ENCODE results near the gene INPP1.
"Not testable (repeated sequence)": the region's sequence is repeated elsewhere in the genome, so short reads cannot be mapped to it uniquely, and the experiment has no call there.

INPP1 gene

GRCh38 chr2:190340369-190340768 lies 3.0 kb upstream of the INPP1 start:
- H3K27ac Mint-ChIP-seq, result no peak overlapping the region
- peaks cover 6% of the 10 kb centered on the region for H3K4me1 Mint-ChIP-seq
- H3K36me3 Mint-ChIP-seq, result no peaks in the 10 kb centered on the region
- no peak for DNase-seq (ENCODE audit: low spot score in 2 of 2)
- H3K27me3 Mint-ChIP-seq, result no peaks in the 10 kb centered on the region
- H3K4me3 Mint-ChIP-seq, result no peak overlapping the region
- no peak for ATAC-seq (ENCODE audit: low read depth)
- H3K9me3 Mint-ChIP-seq, result peaks cover 3% of the 10 kb centered on the region

GRCh38 chr2:190342611-190343010 lies 778 bp upstream of the INPP1 start:
- H3K9me3 Mint-ChIP-seq, result no peaks in the 10 kb centered on the region
- peak overlapping the region; percentile 24 for H3K4me3 Mint-ChIP-seq
- H3K36me3 Mint-ChIP-seq, result no peaks in the 10 kb centered on the region
- ATAC-seq (ENCODE audit: low read depth), result no peak
- H3K4me1 Mint-ChIP-seq, result peaks cover 6% of the 10 kb centered on the region
- DNase-seq (ENCODE audit: low spot score in 2 of 2), result no peak
- no peaks in the 10 kb centered on the region for H3K27me3 Mint-ChIP-seq
- H3K27ac Mint-ChIP-seq, result no peak overlapping the region

GRCh38 chr2:190343089-190343535 lies 277 bp upstream of the INPP1 start:
- no peak for DNase-seq (ENCODE audit: low spot score in 2 of 2)
- peak; percentile 28 for ATAC-seq (ENCODE audit: low read depth)
- peaks cover 6% of the 10 kb centered on the region for H3K4me1 Mint-ChIP-seq
- H3K36me3 Mint-ChIP-seq, result no peaks in the 10 kb centered on the region
- peak overlapping the region; percentile 79 for H3K4me3 Mint-ChIP-seq
- peak overlapping the region; percentile 63 for H3K27ac Mint-ChIP-seq
- no peaks in the 10 kb centered on the region for H3K9me3 Mint-ChIP-seq
- H3K27me3 Mint-ChIP-seq, result no peaks in the 10 kb centered on the region

- H3K27me3 Mint-ChIP-seq, result peaks cover 1% of the 10 kb centered on the region
- H3K36me3 Mint-ChIP-seq, result no peaks in the 10 kb centered on the region
- peak overlapping the region; percentile 56 for H3K27ac Mint-ChIP-seq
- H3K4me3 Mint-ChIP-seq, result peak overlapping the region; percentile 90
- DNase-seq (ENCODE audit: low spot score in 2 of 2), result peak in 1 of 2 donors; percentile 7
- no peaks in the 10 kb centered on the region for H3K9me3 Mint-ChIP-seq
- peak; percentile 54 for ATAC-seq (ENCODE audit: low read depth)
- H3K4me1 Mint-ChIP-seq, result peaks cover 6% of the 10 kb centered on the region
Observed at GRCh38 chr2:190344276-190344827, 963 bp downstream of the INPP1 start.

GRCh38 chr2:190350371-190350770 lies 7.0 kb downstream of the INPP1 start:
- Mint-ChIP-seq H3K36me3 (no peaks in the 10 kb centered on the region), H3K4me1 (no peaks in the 10 kb centered on the region), H3K4me3 (no peak overlapping the region), H3K9me3 (no peaks in the 10 kb centered on the region), H3K27me3 (peaks cover 3% of the 10 kb centered on the region), H3K27ac (no peak overlapping the region)
- ATAC-seq (ENCODE audit: low read depth) (no peak), DNase-seq (ENCODE audit: low spot score in 2 of 2) (no peak)

- ATAC-seq (ENCODE audit: low read depth) (no peak), DNase-seq (ENCODE audit: low spot score in 2 of 2) (no peak)
- H3K27me3 Mint-ChIP-seq, result peaks cover 3% of the 10 kb centered on the region
- H3K9me3 Mint-ChIP-seq, result no peaks in the 10 kb centered on the region
- H3K36me3 Mint-ChIP-seq, result no peaks in the 10 kb centered on the region
- H3K4me3 Mint-ChIP-seq, result no peak overlapping the region
- H3K27ac Mint-ChIP-seq, result no peak overlapping the region
- H3K4me1 Mint-ChIP-seq, result no peaks in the 10 kb centered on the region
Observed at GRCh38 chr2:190351955-190352354, 8.6 kb downstream of the INPP1 start.

GRCh38 chr2:190352668-190353536 lies 9.5 kb downstream of the INPP1 start:
- no peak overlapping the region for H3K27ac Mint-ChIP-seq
- H3K4me1 Mint-ChIP-seq, result no peaks in the 10 kb centered on the region
- H3K36me3 Mint-ChIP-seq, result no peaks in the 10 kb centered on the region
- H3K9me3 Mint-ChIP-seq, result no peaks in the 10 kb centered on the region
- peaks cover 3% of the 10 kb centered on the region for H3K27me3 Mint-ChIP-seq
- no peak for ATAC-seq (ENCODE audit: low read depth)
- no peak overlapping the region for H3K4me3 Mint-ChIP-seq
- DNase-seq (ENCODE audit: low spot score in 2 of 2), result no peak

- Mint-ChIP-seq H3K36me3 (no peaks in the 10 kb centered on the region), H3K27ac (no peak overlapping the region), H3K4me1 (no peaks in the 10 kb centered on the region), H3K4me3 (no peak overlapping the region), H3K9me3 (no peaks in the 10 kb centered on the region), H3K27me3 (peaks cover 2% of the 10 kb centered on the region)
- ATAC-seq (ENCODE audit: low read depth) (no peak), DNase-seq (ENCODE audit: low spot score in 2 of 2) (no peak)
Observed at GRCh38 chr2:190353537-190353899, 10.1 kb downstream of the INPP1 start.

- H3K27me3 Mint-ChIP-seq, result peaks cover 2% of the 10 kb centered on the region
- no peaks in the 10 kb centered on the region for H3K36me3 Mint-ChIP-seq
- no peaks in the 10 kb centered on the region for H3K4me1 Mint-ChIP-seq
- no peak overlapping the region for H3K27ac Mint-ChIP-seq
- ATAC-seq (ENCODE audit: low read depth) (no peak), DNase-seq (ENCODE audit: low spot score in 2 of 2) (no peak)
- no peak overlapping the region for H3K4me3 Mint-ChIP-seq
- no peaks in the 10 kb centered on the region for H3K9me3 Mint-ChIP-seq
Observed at GRCh38 chr2:190354003-190354690, 10.8 kb downstream of the INPP1 start.

GRCh38 chr2:190355968-190356644 lies 12.7 kb downstream of the INPP1 start:
- Mint-ChIP-seq H3K9me3 (no peaks in the 10 kb centered on the region), H3K27me3 (peaks cover 2% of the 10 kb centered on the region), H3K36me3 (no peaks in the 10 kb centered on the region), H3K4me1 (peaks cover 6% of the 10 kb centered on the region), H3K4me3 (no peak overlapping the region), H3K27ac (no peak overlapping the region)
- ATAC-seq (ENCODE audit: low read depth) (no peak), DNase-seq (ENCODE audit: low spot score in 2 of 2) (no peak)

- ATAC-seq (ENCODE audit: low read depth) (no peak), DNase-seq (ENCODE audit: low spot score in 2 of 2) (no peak)
- H3K27me3 Mint-ChIP-seq, result no peaks in the 10 kb centered on the region
- no peaks in the 10 kb centered on the region for H3K9me3 Mint-ChIP-seq
- H3K27ac Mint-ChIP-seq, result no peak overlapping the region
- H3K4me1 Mint-ChIP-seq, result peaks cover 6% of the 10 kb centered on the region
- H3K4me3 Mint-ChIP-seq, result no peak overlapping the region
- H3K36me3 Mint-ChIP-seq, result no peaks in the 10 kb centered on the region
Observed at GRCh38 chr2:190357600-190357999, 14.2 kb downstream of the INPP1 start.

GRCh38 chr2:190358655-190359448 lies 15.5 kb downstream of the INPP1 start:
- DNase-seq (ENCODE audit: low spot score in 2 of 2); H3K36me3 Mint-ChIP-seq; H3K4me1 Mint-ChIP-seq; H3K9me3 Mint-ChIP-seq; H3K27me3 Mint-ChIP-seq; ATAC-seq (ENCODE audit: low read depth); H3K4me3 Mint-ChIP-seq: not testable (repeated sequence)
- peak overlapping the region; percentile 93 for H3K27ac Mint-ChIP-seq

- Mint-ChIP-seq H3K27ac (peak overlapping the region; percentile 93), H3K27me3 (no peaks in the 10 kb centered on the region), H3K4me1 (peaks cover 6% of the 10 kb centered on the region), H3K36me3 (no peaks in the 10 kb centered on the region), H3K9me3 (no peaks in the 10 kb centered on the region), H3K4me3 (peak overlapping the region; percentile 29)
- DNase-seq (ENCODE audit: low spot score in 2 of 2) (no peak), ATAC-seq (ENCODE audit: low read depth) (no peak)
Observed at GRCh38 chr2:190360561-190360960, 17.2 kb downstream of the INPP1 start.
